OCI-M1 (cell line): ENCODE measurements around the gene RHEB.

ENCODE experiments used
- DNase-seq: peaks from one replicate; lab custom pipeline; 2025; lab: John Stamatoyannopoulos, UW

RHEB gene

GRCh38 chr7:151431768-151432311 is 87.9 kb downstream of the RHEB start:
- no peak for DNase-seq

DNA sequence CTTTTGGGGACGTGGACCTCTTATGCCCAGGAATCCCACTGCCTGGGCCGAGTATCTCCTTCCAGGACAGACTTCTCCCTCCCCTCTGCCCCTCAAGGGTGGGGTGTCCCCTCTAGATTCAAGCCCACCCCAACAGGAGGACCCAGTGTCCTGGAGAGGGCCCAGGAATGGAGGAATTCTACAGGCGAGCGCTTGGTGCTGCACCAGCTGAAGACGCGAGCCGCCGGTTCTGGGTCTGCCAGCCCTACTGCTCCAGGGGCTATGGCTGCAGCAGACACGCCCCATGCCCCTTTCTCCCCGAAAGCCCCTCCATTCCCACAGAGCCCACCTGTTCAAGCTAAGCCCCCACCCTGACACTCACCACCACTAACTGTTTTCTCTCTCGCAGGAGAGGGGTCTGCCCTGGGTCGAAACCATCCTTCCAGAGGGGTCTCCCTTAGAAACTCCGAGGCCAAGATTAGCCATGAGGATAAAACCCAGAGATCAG is 88.4 kb downstream of the RHEB start:
- DNase-seq: no peak

- no peak for DNase-seq
Measured at GRCh38 chr7:151430391-151431205, 89.1 kb downstream of the RHEB start.

GRCh38 chr7:151429560-151430331 is 89.9 kb downstream of the RHEB start:
- DNase-seq: no peak

DNA sequence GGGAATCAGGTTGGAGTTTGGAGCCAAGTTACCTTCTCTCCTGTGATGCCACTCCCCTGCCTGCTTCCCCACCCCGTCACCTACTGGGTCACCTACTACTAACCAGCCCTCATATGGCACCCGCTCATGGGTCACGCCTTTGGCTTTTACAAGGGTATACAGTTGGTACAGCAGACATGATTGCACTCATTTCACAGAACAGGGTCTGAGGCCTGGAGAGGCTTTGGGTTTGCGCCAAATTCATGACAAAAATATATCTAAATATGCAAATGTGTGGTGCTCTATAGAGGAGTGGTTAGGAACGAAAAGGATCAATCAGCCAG is 90.5 kb downstream of the RHEB start:
- no peak for DNase-seq

GRCh38 chr7:151428378-151429236 is 91.1 kb downstream of the RHEB start:
- no peak for DNase-seq

GRCh38 chr7:151427705-151428377 is 91.9 kb downstream of the RHEB start:
- DNase-seq: no peak

GRCh38 chr7:151426904-151427704 is 92.6 kb downstream of the RHEB start:
- DNase-seq: no peak

DNA sequence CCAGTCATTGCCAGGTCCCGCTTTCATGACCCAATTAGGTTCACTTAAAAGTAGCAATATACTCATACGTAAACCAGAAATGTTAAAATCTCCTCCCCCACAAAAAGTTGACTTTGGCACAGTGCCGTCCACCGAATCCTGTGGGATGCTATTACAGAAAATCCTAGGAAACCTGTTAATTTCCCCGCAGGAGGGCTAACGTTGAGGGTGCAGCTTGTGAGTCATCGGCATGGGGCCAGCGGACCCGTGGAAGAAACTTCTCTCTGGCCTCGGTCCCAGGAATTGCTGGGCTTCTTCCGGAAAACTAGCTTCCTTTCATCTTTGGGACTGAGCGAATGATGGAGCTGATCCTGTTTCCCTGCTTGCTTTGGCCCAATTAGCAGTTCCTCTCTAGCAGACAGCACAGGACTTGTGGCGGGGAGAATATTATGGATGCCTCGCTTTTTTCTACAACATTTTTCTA is 93.2 kb downstream of the RHEB start:
- no peak for DNase-seq

DNA sequence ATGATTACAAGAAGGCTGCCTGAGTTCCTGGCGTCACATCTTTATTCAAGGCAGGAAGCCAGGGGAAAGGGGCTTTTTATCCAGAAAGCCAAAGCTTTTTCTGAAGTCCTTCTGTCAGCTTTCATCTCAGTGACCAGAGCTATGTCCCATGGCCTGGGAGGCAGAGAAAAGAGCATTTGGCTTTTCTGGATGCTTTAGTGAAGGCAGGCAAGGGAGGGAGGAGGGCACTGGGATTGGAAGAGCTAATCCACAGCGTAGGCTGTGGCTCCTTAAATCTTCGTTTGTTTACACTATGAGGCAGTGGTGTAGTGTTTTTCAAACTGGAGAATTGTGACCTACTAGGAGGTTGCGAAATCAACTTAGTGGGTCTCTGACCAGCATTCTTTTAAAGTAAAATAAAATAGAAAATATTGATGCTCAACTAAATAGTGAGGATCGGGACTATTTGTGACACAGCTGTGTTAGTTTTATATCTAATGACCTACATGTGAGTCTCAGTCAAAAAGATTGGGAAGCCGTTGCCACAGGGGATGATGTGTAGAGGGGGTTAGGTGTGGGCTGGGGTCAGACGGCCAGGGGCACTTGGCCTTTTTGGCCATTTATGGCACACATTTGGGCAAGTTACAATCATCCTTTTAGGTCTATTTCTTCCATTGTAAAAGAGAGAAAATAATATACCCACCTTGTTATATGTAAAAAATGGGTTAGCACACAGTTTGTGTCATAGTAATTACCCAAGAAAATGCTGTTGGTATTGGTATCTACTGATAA is 93.8 kb downstream of the RHEB start:
- no peak for DNase-seq

- DNase-seq: no peak
Measured at GRCh38 chr7:151424799-151425198, 94.9 kb downstream of the RHEB start.

DNA sequence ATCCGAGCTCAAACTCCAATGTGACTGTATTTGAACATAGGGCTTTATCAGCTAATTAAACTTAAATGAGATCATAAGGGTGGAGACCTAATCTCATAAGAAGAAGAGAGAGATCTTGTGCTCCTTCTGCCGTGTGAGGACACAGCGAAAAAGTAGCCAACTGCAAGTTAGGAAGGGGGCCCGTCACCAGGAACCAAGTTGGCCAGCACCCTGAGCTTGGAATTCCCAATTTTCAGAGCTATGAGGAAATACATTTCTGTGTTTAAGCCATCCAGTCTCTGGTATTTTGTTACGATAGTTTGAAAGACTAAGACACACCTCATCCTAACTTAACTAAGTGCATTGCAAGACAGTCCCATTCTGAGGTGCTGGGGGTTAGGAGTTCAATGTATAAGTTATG is 95.8 kb downstream of the RHEB start:
- DNase-seq: no peak

DNA sequence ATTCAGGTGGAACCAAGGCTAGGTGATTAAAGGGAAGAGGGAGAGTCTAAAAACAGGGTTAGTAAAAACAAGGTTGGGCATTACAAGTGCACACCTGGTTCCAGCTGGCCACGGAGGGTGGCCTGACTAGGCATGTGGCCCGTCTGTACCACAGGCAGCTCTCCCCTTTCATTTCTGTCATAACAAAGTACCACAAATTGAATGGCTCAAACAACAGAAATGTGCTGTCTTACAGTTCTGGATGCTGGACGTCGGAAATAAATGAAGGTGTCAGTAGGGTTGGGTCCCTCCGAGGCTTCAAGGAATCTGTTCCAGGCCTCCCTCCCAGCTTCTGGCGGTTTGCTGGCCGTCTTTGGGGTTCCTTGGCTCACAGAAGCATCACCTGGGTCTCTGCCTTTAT is 96.5 kb downstream of the RHEB start:
- no peak for DNase-seq

GRCh38 chr7:151422212-151422611 is 97.5 kb downstream of the RHEB start:
- DNase-seq: no peak

GRCh38 chr7:151420144-151420543 is 99.6 kb downstream of the RHEB start:
- DNase-seq: no peak

DNA sequence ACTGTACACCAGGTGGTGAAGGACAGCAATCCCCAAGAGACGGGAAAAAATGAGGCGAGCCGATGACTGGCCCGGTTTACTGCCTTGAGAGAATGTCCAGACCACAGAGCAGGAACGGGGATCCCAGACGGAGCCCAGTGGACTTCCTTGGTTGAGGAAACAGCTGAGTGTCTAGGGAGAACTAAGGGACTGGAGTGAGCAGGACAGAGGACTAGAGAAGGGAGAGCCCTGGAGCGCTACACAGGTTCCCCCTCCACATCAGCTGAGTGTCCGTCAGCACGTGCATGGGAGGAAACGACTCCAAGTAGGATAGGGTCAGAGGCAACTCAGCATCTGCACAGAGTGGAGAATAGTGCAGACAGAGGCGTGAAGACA is 102.8 kb downstream of the RHEB start:
- DNase-seq: no peak

DNA sequence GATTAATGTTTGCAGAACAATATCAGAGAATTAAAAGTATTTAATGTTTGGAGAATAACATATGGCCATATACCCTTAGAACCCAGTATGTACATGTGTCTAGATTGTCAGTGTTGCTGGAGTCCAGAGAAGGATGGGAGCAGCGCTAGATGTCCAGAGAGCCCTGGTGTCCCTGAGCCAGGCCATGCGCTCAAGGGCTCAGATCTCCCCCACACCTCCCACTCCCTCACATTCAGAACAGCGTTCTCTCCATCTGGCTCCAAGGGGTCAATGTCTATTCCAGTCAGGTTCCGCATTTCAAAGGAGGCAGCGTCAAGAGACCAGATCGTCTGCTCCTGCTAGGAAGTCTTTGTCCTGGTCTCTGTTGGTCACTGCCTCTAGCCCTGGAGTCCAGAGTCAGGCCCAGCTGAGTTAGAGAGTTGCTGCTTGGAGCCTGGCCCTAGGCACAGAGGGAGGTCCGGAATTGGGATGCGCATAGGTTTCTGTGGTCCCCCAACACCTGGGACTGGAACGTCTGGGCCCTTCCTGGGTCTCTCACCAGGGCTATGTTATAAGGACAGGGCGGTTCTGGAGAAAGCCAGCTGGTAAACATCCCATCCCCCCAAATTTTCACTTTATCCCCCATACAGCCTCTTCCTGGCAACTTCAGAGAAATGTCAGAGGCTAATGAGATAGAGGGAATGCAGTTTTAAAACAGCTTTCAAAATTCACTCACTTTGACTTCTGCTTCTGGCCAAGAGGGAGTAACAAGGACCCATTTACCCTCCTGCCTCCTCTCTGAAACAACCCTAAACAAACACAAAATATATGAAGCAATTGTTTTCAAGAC is 103.4 kb downstream of the RHEB start:
- DNase-seq: no peak
